Measurements from ENCODE around the gene GPR78. TPM values are rescaled to one million over a fixed set of nuclear protein-coding genes. Genes with fewer than 3 reads are reported as not detected.

The GPR78 gene
- not detected in 2 replicates for total RNA-seq

GRCh38 chr4:8580321-8581093 is at the start of gene GPR78:
Gene GPR78 (plus strand): TSS chr4:8580392. CDS start chr4:8580983, 591 bp downstream.
- DNase-seq (ENCODE audit: low read depth in 2 of 2): peak; percentile 21 to 66

DNA sequence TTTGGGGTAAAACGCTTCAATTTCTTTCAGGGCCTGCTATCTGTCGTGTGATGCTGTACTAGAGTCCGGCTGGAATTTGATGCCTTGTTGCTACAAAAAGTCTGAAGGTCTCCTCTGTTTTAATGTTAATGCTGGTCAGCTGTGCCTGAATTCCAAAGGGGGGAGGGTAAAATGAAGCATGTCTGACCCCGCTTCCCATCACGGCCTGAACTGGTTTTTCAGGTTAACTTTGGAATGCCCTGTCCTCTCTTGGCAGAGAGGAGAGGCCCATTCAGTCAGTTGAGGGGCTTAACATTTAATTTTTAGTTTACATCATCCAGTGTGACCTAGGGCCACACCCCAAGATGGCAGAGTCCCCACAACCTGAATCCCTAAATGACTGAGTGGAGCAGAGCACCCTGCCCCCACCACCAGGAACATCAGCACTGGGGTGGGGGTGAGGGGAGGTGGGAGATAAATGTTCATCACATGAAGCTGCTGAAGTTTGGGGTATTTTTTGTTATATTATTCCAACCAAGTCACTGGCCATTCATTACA is 47.9 kb upstream of the GPR78 start:
- DNase-seq (ENCODE audit: low read depth in 2 of 2): no peak

- DNase-seq (ENCODE audit: low read depth in 2 of 2): no peak
Measured at GRCh38 chr4:8533274-8533865, 46.8 kb upstream of the GPR78 start.

DNA sequence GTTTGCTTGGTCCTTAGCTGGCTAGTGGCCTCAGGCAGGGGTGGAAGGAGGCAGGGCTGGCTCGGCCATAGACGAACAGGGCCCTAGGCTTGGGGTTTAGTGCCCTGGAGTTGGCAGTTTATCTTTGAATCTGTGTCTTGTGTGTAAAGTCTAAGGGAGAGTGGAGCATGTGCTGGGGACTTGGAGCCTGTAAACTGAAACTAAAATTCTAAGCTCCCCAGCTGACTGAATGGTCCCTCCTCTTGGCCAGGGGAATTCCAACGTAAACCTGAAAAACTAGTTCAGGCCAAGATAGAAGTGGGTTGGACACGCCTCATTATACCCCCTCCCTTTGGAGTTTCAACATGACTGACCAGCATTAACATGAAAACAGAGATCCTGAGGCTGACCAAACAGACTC is 46.1 kb upstream of the GPR78 start:
- DNase-seq (ENCODE audit: low read depth in 2 of 2): peak in 1 of 2 donors; percentile 15

- DNase-seq (ENCODE audit: low read depth in 2 of 2): peak in 1 of 2 donors; percentile 56
Measured at GRCh38 chr4:8534611-8535010, 45.6 kb upstream of the GPR78 start.

DNA sequence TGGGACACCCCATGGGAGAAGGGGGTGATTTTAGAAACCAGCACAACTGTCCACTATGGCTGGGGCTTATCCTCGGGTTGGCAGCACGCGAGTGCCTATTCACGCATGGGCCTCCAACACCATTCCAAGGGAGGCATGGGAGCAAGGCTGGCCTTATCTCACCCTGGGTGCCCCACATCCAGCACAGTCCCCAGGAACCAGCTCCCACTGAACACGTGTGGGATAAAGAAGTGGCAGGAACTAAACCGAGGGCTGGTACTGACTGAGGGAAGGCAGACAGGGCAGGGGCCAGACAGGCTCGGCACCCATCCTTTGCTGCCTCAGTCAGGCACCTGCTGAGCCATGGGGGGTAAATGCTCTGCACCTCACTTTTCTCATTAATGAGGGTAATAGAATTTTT is 43.7 kb upstream of the GPR78 start:
- no peak for DNase-seq (ENCODE audit: low read depth in 2 of 2)

DNA sequence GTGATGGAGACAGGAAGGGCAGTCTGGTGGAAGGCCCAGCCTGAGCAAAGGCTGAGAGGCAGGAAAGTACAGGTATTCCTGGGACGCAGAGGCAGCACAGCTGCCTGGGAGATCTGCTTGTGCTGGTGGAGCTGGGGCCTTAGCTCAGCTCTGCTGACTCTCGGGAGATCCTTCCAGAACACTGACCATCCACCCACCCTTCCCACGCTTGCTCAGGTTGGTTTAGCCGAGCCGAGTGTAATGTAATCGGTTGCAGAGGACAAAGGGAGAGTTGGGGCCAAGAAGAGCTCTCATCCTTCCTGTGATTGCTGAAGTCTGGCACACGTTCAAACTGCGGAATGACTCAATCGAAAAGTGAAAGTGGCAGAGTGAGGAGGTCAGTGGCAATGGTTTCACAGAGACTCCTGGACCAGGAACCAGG is 43.1 kb upstream of the GPR78 start:
- peak; percentile 91 to 95 for DNase-seq (ENCODE audit: low read depth in 2 of 2)

GRCh38 chr4:8538076-8538702 is 42.0 kb upstream of the GPR78 start:
- DNase-seq (ENCODE audit: low read depth in 2 of 2): no peak

GRCh38 chr4:8538703-8539567 is 41.3 kb upstream of the GPR78 start:
- peak in 1 of 2 donors; percentile 39 for DNase-seq (ENCODE audit: low read depth in 2 of 2)

DNA sequence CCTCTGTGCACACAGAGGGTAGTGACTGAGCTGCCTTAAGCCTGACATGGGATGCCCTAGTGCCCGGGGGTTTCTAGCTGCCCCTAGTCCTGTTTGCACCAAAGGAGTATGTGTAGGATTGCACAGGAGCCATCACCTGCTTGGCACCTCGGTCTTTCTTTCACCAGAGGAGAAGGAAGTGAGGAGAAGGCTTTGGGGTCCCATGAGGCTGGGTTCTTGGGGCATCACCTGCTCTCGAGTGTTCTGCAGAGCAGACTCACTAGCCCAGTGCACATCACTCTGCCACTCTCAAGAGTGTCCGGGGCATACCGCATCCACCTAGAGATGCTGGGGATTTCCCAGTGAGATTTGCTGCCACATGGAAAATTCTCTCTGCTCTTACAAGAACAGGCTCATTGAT is 40.5 kb upstream of the GPR78 start:
- no peak for DNase-seq (ENCODE audit: low read depth in 2 of 2)

GRCh38 chr4:8540072-8540471 is 40.1 kb upstream of the GPR78 start:
- DNase-seq (ENCODE audit: low read depth in 2 of 2): no peak

- no peak for DNase-seq (ENCODE audit: low read depth in 2 of 2)
Measured at GRCh38 chr4:8540586-8540985, 39.6 kb upstream of the GPR78 start.

DNA sequence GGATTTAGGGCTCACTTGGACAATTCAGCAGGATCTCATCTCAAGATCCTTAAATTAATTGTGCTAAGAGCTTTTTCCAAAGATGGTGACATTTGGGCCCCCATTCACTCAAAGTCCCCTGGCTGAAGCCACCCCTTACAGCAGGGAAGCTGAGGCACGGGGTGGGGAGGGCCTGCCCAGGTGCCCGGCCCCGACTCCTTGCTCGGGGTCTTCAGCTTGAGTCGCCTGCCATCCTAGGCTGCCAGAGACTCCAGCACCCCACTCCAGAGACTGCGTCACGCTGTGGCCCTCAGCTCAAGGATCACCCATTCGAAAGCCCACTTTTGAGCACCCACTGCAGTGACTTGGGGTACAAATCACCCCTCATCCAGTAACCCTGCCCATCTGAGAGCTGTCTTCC is 39.2 kb upstream of the GPR78 start:
- no peak for DNase-seq (ENCODE audit: low read depth in 2 of 2)

- no peak for DNase-seq (ENCODE audit: low read depth in 2 of 2)
Measured at GRCh38 chr4:8541981-8542715, 38.0 kb upstream of the GPR78 start.

DNA sequence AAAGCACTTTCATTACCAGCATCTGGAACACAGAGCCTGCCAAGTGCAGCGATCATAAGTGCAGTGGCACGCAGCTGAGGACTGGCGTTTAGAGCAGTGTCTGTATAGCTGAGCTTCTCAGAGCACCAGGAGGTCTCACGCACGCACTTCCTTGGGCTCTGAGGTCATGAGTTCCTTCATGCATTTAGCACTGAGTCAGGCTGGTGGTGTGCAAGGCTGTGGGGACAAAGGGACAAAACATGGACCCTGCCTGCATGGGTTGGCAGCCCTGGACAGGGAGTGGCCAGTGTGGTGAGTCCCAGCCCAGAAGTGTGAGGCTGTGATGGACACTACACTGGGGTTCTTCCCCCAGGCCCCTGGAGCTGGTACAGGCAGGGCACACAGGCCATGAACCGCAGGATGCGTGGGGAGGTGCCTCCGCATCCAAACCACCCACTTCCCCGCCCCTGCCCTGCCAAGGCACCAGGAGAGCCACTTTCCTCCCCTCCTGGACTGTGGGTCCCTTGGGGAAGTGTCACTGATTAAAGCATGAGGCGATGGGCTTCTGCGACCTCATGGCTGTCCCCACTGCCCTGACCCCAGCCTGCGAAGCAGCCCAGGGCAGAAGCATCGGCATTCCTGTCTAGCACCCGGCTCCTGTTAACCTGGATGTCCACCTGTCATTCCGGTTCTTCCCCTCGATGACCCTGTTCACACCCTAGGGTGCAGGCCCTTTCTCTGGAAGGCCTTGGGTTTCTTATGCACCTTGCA is 37.2 kb upstream of the GPR78 start:
- no peak for DNase-seq (ENCODE audit: low read depth in 2 of 2)

DNA sequence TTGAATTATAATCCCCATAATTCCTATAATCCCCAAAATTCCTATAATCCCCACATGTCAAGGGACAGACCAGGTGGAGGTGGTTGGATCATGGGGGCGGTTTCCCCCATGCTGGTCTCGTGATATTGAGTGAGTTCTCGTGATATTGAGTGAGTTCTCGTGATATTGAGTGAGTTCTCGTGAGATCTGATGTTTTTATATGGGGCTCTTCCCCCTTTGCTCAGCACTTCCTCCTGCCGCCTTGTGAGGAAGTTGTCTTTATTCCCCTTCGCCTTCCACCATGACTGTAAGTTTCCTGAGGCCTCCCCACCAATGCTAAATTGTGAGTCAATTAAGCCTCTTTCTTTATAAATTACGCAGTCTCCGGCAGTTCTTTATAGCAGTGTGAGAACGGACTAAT is 36.6 kb upstream of the GPR78 start:
- DNase-seq (ENCODE audit: low read depth in 2 of 2): no peak

- DNase-seq (ENCODE audit: low read depth in 2 of 2): no peak
Measured at GRCh38 chr4:8544282-8544681, 35.9 kb upstream of the GPR78 start.

GRCh38 chr4:8544741-8545438 is 35.3 kb upstream of the GPR78 start:
- no peak for DNase-seq (ENCODE audit: low read depth in 2 of 2)

DNA sequence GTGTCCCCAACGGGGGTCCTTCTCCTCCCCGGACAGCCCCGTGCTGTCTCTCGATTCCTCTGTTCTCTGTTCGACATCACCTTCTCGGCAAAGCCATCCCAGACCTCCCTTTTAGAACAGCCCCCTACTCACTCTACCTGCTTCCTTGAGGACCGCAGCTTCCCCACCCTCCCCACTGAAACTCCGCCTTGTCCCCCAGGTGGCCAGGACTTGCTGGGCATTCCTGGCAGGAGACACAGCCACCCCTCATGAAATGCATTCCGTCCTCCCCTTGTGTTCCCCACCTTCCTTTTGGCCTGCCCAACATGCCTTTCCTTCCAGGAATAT is 34.8 kb upstream of the GPR78 start:
- no peak for DNase-seq (ENCODE audit: low read depth in 2 of 2)

GRCh38 chr4:8546766-8547107 is 33.5 kb upstream of the GPR78 start:
- no peak for DNase-seq (ENCODE audit: low read depth in 2 of 2)

Measured in dermis microvascular lymphatic vessel endothelial cell (primary cell).